Measurements from ENCODE around the gene COX18.

DNA sequence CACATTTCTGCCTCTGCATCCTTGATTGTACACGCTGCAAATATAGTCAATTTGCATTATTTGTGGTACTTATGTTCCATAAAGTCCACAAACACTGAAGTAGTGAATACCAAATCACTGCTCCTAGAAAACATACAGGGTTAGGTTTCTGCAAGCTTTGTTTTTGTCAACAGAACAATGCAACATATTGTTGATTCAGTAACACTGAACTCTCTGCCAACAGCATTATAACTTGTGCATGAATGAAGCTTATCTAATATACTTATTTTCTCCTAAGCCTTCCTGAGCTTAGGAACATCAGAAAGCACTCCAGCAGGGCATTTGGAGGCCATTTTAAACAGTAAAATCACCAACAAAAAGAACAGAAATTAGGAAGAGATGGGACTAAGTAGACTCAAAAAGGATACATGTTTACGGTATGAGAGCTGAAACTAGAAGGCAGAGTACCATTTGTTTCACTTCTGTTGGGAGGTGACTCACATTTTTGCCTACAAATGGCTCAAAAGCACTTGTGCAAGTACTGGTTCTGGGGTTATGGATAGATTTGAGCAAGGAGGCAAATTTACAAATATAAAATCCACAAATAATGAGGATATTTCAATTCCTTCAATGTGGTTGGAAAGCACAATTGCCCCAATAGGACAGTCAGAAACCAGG lies 14.1 kb downstream of the COX18 start:
- TF ChIP-seq CTCF (optimal IDR thresholded peaks at IDR 0.05 in 1 of 3, IDR thresholded peaks at IDR 0.05 in 1 of 3, conservative IDR thresholded peaks at IDR 0.05 in 1 of 3; ENCODE audit: extremely low read depth in 1 of 3, insufficient read depth in 2 of 3, low read length in 3 of 3) (no peak), EZH2 (IDR thresholded peaks at IDR 0.05; ENCODE audit: low read length) (no peak)

All from keratinocyte (primary cell).